K562 (cell line): ENCODE measurements around the gene ELF2. TPM values are rescaled to one million over a fixed set of nuclear protein-coding genes. Genes with fewer than 3 reads are reported as not detected.
A peak's percentile ranks its signal among the peaks of the same experiment; 100 is the strongest.

ENCODE experiments used
- DACH1 ChIP-seq: fragments of 450-650 bp; IDR thresholded peaks from 2 replicates; pipeline ENCODE4 v1.6.1; 2018; ENCODE audit not compliant: partially characterized antibody
- GATAD2A ChIP-seq: fragments of 450-650 bp; IDR thresholded peaks from 2 replicates; pipeline ENCODE4 v1.6.1; 2017
- HDAC2 ChIP-seq: fragments of 450-650 bp; IDR thresholded peaks from 2 replicates; pipeline ENCODE4 v1.6.1; 2016; ENCODE audit warnings: mild to moderate bottlenecking
- MAFF ChIP-seq: IDR thresholded peaks from 2 replicates; pipeline ENCODE4 v1.6.1; 2012; ENCODE audit warnings: low read length, improper control_type of control experiment
- MLLT1 ChIP-seq, 2 experiments: fragments of 450-650 bp; IDR thresholded peaks; 2 replicates each; pipeline ENCODE4 v1.6.1; 2016
- MYC ChIP-seq, 2 experiments: fragments of 250-450 bp in 1 of 2; sonication (Bioruptor Pico) in 1 of 2; IDR thresholded peaks; 2 replicates each; pipeline versions ENCODE4 v1.5.1 to v1.6.1; 2012 to 2021; ENCODE audit warnings: low read depth in 2 of 2, borderline replicate concordance in 1 of 2, improper control_type of control experiment in 1 of 2, low read length in 1 of 2, mild to moderate bottlenecking in 1 of 2, moderate library complexity in 1 of 2
- NFRKB ChIP-seq: fragments of 450-650 bp; IDR thresholded peaks from 2 replicates; pipeline ENCODE4 v1.6.1; 2016; ENCODE audit warnings: low read depth
- POLR2B ChIP-seq: fragments of 450-650 bp; IDR thresholded peaks from 2 replicates; pipeline ENCODE4 v1.6.1; 2018; ENCODE audit warnings: low read depth; ENCODE audit not compliant: partially characterized antibody
- REST ChIP-seq, 2 experiments: fragments of 450-650 bp; formaldehyde crosslinking in 1 of 2; IDR thresholded peaks; 2 replicates each; pipeline versions ENCODE4 v1.4.0 to v1.6.1; 2014 to 2020; ENCODE audit warnings: mild to moderate bottlenecking in 2 of 2, borderline replicate concordance in 1 of 2, low read depth in 1 of 2
- SP1 ChIP-seq: sonication (generic); formaldehyde crosslinking; IDR thresholded peaks from 2 replicates; pipeline ENCODE4 v1.8.1; 2022; ENCODE audit warnings: mild to moderate bottlenecking, missing genetic modification reagents
- SPI1 ChIP-seq: IDR thresholded peaks from 2 replicates; pipeline ENCODE4 v1.6.1; 2011; ENCODE audit warnings: low read depth, low read length, control low read depth, borderline replicate concordance
- SUPT5H ChIP-seq: fragments of 450-650 bp; IDR thresholded peaks from 2 replicates; pipeline ENCODE4 v1.6.1; 2016
- TFAP4 ChIP-seq: sonication (generic); formaldehyde crosslinking; IDR thresholded peaks from 2 replicates; pipeline ENCODE4 v1.8.0; 2022; ENCODE audit warnings: missing genetic modification reagents, mild to moderate bottlenecking, moderate library complexity, borderline replicate concordance
- VEZF1 ChIP-seq: fragments of 200-800 bp; sonication (Bioruptor generic); IDR thresholded peaks from 2 replicates; pipeline ENCODE4 v1.6.1; 2017; ENCODE audit warnings: missing genetic modification characterization, missing compliant biosample characterization
- polyA plus RNA-seq, 8 experiments: library from polyadenylated mRNA; depleted of rRNA in 4 of 8; stranded (reverse) in 5 of 8; unstranded in 3 of 8; fragments of >200 nt; fragmentation: Nextera tagmentation in 2 of 8; fragmentation: Illumina TruSeq in 1 of 8; extraction: Ambion mirVana in 2 of 8; extraction: Trizol in 1 of 8; gene quantifications; 2 replicates each; pipeline versions ENCODE4 v1.2.1 to v1.2.3, GENCODE V29; 2011 to 2014; ENCODE audit warnings: inconsistent platforms in 1 of 8, missing spikeins in 1 of 8
- total RNA-seq, 7 experiments: library from RNA; depleted of rRNA in 6 of 7; stranded (reverse); fragments of >200 nt in 6 of 7; fragmentation: Illumina TruSeq in 2 of 7; extraction: Trizol in 2 of 7; gene quantifications; 2 replicates each; pipeline versions ENCODE4 v1.2.1 to v1.2.3, GENCODE V29; 2011 to 2021; ENCODE audit warnings: low replicate concordance in 1 of 7

Gene ELF2
- total and polyA plus RNA-seq, 9 of the 15 experiments (the other 6 are each of a cell fraction or from before 2014, with no cell fraction given) = 9.4 to 58.7 (median 41.6) TPM

GRCh38 chr4:139188648-139189416 lies 11.8 kb upstream of the ELF2 start (continued):
- 0 out of 2 replicates have a peak, but pooled peaks have one; percentile 5 for TF ChIP-seq REST (IDR thresholded peaks at IDR 0.05; ENCODE audit: borderline replicate concordance)
- no peak for TF ChIP-seq REST (CRISPR knock-in tag; IDR thresholded peaks at IDR 0.05; ENCODE audit: low read depth)
- peak; percentile 86 for TF ChIP-seq MAFF
- peak; percentile 83 for TF ChIP-seq GATAD2A
- peak; percentile 54; the same call in 1 of the 2 replicates for TF ChIP-seq TFAP4
- TF ChIP-seq VEZF1 (CRISPR knock-in tag) = peak; percentile 40; the same call in 1 of the 2 replicates
- peak; percentile 65 for TF ChIP-seq NFRKB
- TF ChIP-seq MLLT1 (IDR thresholded peaks at IDR 0.05) = peak in 1 of 2 experiments; percentile 77; a peak in 2 of 4 replicates
- TF ChIP-seq SP1 (CRISPR knock-in tag) = peak; percentile 59; the same call in 1 of the 2 replicates
- TF ChIP-seq SUPT5H = peak; percentile 56; the same call in 1 of the 2 replicates
- peak; percentile 78 for TF ChIP-seq HDAC2
- TF ChIP-seq POLR2B = peak; percentile 39
- TF ChIP-seq SPI1 = peak; percentile 93
- TF ChIP-seq DACH1 = peak; percentile 70
- TF ChIP-seq MYC (IDR thresholded peaks at IDR 0.05; ENCODE audit: low read depth, low read length) = 0 out of 2 replicates have a peak, but pooled peaks have one; percentile 15
- no peak for TF ChIP-seq MYC (CRISPR knock-in tag; IDR thresholded peaks at IDR 0.05; ENCODE audit: borderline replicate concordance, low read depth)
